Stimulated activated naive B cell treated with anti-CD40 and anti-IgM and Interleukin-4, amounts not matched to agents 10 μg/mL and 1 μg/mL and 100 μg/mL, for 72 hours (primary cell): ENCODE measurements around the gene AGAP1.

ENCODE experiments used
- ATAC-seq, 2 donors: fragments of 150-1000 bp; cut with Tn5 transposase; replicated peaks; 2 replicates each; pipeline ENCODE4 v1.10.0; 2021; ENCODE audit warnings: moderate library complexity in 1 of 2
- DNase-seq: peaks from one replicate; pipeline ENCODE4 v3.0.0; 2021
- H3K27ac Mint-ChIP-seq: one replicate; pipeline ENCODE4 v1.8.0; 2022; ENCODE audit warnings: mild to moderate bottlenecking, mixed read lengths
- H3K27me3 Mint-ChIP-seq, 2 donors: one replicate each; pipeline ENCODE4 v1.8.0; 2022; ENCODE audit warnings: mixed read lengths in 2 of 2
- H3K36me3 Mint-ChIP-seq, 2 donors: one replicate each; pipeline ENCODE4 v1.8.0; 2022; ENCODE audit warnings: mixed read lengths in 2 of 2, mild to moderate bottlenecking in 1 of 2
- H3K4me1 Mint-ChIP-seq, 2 donors: one replicate each; pipeline ENCODE4 v1.8.0; 2022; ENCODE audit warnings: mixed read lengths in 2 of 2, mild to moderate bottlenecking in 1 of 2
- H3K4me3 Mint-ChIP-seq, 2 donors: one replicate each; pipeline ENCODE4 v1.8.0; 2022; ENCODE audit warnings: mild to moderate bottlenecking in 2 of 2, mixed read lengths in 2 of 2, moderate library complexity in 1 of 2
- H3K9me3 Mint-ChIP-seq, 2 donors: one replicate each; pipeline ENCODE4 v1.8.0; 2022; ENCODE audit warnings: mixed read lengths in 2 of 2, mild to moderate bottlenecking in 1 of 2

Gene AGAP1

DNA sequence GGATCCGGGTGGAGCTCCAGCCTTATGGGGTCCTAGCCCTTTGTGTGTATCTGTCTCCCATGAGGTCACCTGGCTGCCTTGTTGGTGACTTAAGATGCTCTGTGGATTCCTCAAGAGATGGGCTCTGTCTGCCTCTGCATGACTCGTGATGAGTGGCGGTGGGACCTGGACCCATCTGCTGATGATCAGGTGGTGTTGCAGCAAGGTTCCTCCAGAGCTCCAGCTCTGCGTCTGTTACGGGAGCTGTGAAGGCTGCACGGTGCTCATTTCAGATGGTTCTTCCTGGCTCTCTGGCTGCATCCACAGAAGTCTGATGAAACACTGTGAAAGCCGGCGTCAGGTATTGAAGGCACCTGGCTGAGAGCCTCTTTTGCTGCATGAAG, 2.4 kb downstream of the AGAP1 start:
- no peak overlapping the region for H3K27ac Mint-ChIP-seq
- H3K27me3 Mint-ChIP-seq = peaks cover 58 to 78% of the 10 kb centered on the region in 2 donors
- ATAC-seq (no peak), DNase-seq (no peak)
- H3K9me3 Mint-ChIP-seq = no peaks in the 10 kb centered on the region
- peaks cover 6 to 13% of the 10 kb centered on the region in 2 donors for H3K4me1 Mint-ChIP-seq
- H3K4me3 Mint-ChIP-seq = no peak overlapping the region
- H3K36me3 Mint-ChIP-seq = peaks cover 2 to 3% of the 10 kb centered on the region in 2 donors

DNA sequence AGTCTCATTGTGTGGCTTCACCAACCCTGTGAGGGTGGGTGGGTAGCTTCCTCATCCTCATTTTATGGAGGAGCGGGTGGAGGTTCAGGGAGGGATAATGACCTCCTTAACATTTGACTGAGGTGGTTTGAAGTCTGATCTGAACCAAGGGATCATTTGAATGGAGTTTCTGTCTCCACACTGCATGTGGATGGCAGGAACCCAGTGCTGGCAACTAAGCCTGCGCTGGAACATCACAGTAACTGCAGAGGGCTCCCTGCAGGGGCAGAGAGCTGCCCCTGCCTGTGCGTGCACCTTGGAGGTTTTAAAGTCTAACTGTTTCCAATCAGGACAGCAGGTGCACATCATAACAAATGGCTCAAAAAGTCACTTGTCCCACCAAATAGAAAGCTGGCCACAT, 3.3 kb downstream of the AGAP1 start:
- H3K27me3 Mint-ChIP-seq = peaks cover 58 to 76% of the 10 kb centered on the region in 2 donors
- H3K36me3 Mint-ChIP-seq = peaks cover 2 to 3% of the 10 kb centered on the region in 2 donors

DNA sequence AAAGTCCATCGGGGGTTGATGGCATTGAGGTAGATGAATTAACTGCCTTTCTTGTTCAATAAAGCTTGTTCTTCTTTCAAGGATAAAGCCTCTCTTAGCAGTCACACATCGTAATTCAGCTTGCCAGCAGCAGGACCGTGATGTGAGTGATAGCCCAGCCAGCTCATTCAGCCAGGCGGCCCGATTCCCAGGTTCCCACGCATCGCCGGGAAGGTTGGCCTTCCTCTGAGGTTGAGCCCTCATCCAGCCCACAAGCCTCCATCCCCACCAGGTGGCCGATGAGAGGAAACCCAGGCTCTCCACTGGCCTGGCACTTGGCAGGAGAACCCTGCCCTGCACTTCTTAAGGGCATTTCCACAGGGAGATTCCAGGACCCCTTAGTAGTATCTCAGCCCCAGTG, 4.7 kb downstream of the AGAP1 start:
- Mint-ChIP-seq H3K27ac (no peak overlapping the region), H3K4me1 (peaks cover 4 to 8% of the 10 kb centered on the region in 2 donors), H3K36me3 (no peaks in the 10 kb centered on the region), H3K4me3 (no peak overlapping the region), H3K27me3 (peaks cover 49 to 74% of the 10 kb centered on the region in 2 donors), H3K9me3 (no peaks in the 10 kb centered on the region)
- DNase-seq = no peak
- ATAC-seq = no peak

More for the DNA sequence above, 3.3 kb downstream of the AGAP1 start:
- H3K9me3 Mint-ChIP-seq = no peaks in the 10 kb centered on the region
- H3K4me1 Mint-ChIP-seq = peaks cover 8 to 13% of the 10 kb centered on the region in 2 donors
- no peak for DNase-seq
- no peak overlapping the region for H3K27ac Mint-ChIP-seq
- ATAC-seq = no peak
- H3K4me3 Mint-ChIP-seq = no peak overlapping the region

DNA sequence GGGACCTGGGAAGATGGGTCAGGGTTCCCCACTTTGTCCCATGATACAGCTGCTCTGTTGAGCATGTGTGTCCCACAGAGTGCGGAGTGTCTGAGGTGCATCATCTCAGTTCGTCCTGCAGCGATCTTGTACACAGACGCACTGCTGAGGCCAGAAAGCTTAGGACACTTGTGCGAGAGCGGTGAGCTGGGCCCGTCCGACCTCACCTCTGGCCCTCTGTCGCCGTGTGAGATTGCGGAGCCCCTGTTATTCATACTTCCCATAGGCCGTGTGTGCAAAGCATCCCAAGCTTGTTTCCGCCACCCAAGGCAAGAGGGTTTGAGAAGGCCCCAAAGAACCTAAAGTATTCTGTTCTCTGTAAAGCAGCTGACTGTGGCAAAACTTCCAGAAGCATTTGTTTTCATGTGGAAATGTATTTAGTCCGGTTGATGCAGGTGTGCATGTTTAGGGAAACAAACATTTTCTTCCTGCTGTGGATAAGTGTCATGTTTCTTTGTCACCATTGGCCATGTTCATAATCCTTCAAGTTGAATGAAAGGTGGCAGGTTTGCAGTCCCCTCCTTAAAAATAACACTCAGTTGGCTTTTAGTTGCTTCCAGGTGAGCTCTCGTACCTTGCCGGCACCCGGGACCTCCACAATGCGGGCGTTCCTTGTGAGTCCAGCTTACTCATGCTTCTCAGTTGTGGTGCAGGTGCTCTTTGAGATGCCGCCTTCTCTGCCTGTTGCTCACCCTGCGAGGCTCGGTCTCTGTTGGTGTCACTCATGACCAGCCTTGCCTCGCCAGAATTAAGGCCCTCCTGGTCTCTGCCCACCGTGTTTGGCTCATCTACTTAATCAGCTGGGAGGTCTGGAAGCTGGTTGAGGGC, 5.3 kb downstream of the AGAP1 start:
- DNase-seq (no peak), ATAC-seq (no peak)
- H3K9me3 Mint-ChIP-seq = no peaks in the 10 kb centered on the region
- peaks cover 4 to 8% of the 10 kb centered on the region in 2 donors for H3K4me1 Mint-ChIP-seq
- peaks cover 49 to 79% of the 10 kb centered on the region in 2 donors for H3K27me3 Mint-ChIP-seq
- no peak overlapping the region for H3K27ac Mint-ChIP-seq
- H3K4me3 Mint-ChIP-seq = no peak overlapping the region
- no peaks in the 10 kb centered on the region for H3K36me3 Mint-ChIP-seq

GRCh38 chr2:235500110-235500760, 6.4 kb downstream of the AGAP1 start:
- DNase-seq (no peak), ATAC-seq (no peak)
- peaks cover 50 to 80% of the 10 kb centered on the region in 2 donors for H3K27me3 Mint-ChIP-seq
- H3K4me3 Mint-ChIP-seq = no peak overlapping the region
- no peaks in the 10 kb centered on the region for H3K36me3 Mint-ChIP-seq
- peaks cover under 1 to 4% of the 10 kb centered on the region in 2 donors for H3K4me1 Mint-ChIP-seq
- H3K27ac Mint-ChIP-seq = no peak overlapping the region
- H3K9me3 Mint-ChIP-seq = no peaks in the 10 kb centered on the region

- Mint-ChIP-seq H3K9me3 (no peaks in the 10 kb centered on the region), H3K4me1 (peaks cover 0 to 2% of the 10 kb centered on the region in 2 donors), H3K36me3 (no peaks in the 10 kb centered on the region), H3K27me3 (peaks cover 47 to 78% of the 10 kb centered on the region in 2 donors), H3K4me3 (no peak overlapping the region), H3K27ac (no peak overlapping the region)
- DNase-seq (no peak), ATAC-seq (peak in 1 of 2 donors; percentile 48)
These were observed 7.2 kb downstream of the AGAP1 start for GRCh38 chr2:235500761-235501672.

DNA sequence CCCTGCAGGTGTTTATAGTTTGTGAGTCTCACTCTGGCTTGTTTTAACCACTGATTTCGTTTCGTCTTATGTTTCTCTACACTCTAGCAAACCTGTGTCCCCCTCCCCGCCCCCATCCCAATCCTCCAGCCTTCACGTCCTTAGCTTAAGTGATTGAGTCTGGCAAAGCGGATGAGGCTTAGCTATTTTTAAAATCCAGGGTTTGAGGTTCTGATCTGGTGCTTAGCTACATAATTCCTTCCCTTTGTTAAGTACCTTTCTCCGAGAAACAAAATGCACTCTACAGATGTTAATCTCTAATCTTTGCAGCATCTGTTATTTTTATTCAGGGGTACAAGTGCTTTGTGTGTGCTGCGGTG, 7.8 kb downstream of the AGAP1 start:
- Mint-ChIP-seq H3K4me3 (no peak overlapping the region), H3K27me3 (peaks cover 40 to 76% of the 10 kb centered on the region in 2 donors), H3K27ac (no peak overlapping the region), H3K4me1 (peaks cover 0 to 2% of the 10 kb centered on the region in 2 donors), H3K9me3 (no peaks in the 10 kb centered on the region), H3K36me3 (no peaks in the 10 kb centered on the region)
- no peak for DNase-seq
- no peak for ATAC-seq

- Mint-ChIP-seq H3K4me3 (no peak overlapping the region), H3K27me3 (peaks cover 36 to 77% of the 10 kb centered on the region in 2 donors)
These were observed 8.5 kb downstream of the AGAP1 start for GRCh38 chr2:235502336-235502735.

DNA sequence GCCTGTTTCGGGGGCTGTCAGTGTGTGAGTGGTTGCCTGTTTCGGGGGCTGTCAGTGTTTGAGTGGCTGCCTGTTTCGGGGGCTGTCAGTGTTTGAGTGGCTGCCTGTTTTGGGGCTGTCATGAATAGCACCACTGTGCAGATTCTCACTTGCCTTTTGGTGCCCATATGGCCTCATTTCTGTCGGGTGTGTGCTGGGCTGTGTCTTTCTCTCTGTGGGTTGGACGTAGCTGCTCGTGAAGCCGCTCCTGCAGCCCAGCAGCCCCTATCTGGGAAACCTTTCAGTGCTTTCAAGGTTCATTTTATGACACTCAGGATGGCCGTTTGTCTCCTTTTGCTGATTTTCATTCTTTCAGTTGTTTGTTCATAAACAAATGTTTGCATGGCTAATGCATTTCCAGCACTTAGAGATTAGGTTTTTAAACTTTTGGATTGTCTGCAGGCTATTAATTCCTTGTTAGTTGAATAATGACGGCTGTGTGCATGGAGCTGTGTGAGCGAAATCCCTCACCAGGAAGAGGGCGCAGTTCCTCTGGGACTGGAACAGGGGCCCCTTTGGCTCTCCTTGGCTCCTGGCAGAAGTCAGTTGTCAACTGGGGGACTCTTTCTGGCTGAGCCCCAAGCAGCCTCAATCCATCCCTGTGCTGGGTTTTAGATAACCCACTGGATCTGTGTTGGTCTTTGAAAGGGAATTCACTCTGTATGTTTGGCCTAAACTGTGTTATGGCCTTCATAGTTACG, 10.8 kb downstream of the AGAP1 start:
- Mint-ChIP-seq H3K36me3 (no peaks in the 10 kb centered on the region), H3K4me3 (no peak overlapping the region), H3K27ac (no peak overlapping the region), H3K4me1 (peaks cover 0 to 2% of the 10 kb centered on the region in 2 donors), H3K9me3 (peaks cover 0 to 5% of the 10 kb centered on the region in 2 donors), H3K27me3 (peaks cover 29 to 64% of the 10 kb centered on the region in 2 donors)
- DNase-seq (no peak), ATAC-seq (no peak)

More at GRCh38 chr2:235502336-235502735, 8.5 kb downstream of the AGAP1 start:
- H3K36me3 Mint-ChIP-seq = no peaks in the 10 kb centered on the region
- H3K27ac Mint-ChIP-seq = no peak overlapping the region
- peaks cover 0 to 2% of the 10 kb centered on the region in 2 donors for H3K4me1 Mint-ChIP-seq
- DNase-seq (no peak), ATAC-seq (no peak)
- peaks cover 0 to 2% of the 10 kb centered on the region in 2 donors for H3K9me3 Mint-ChIP-seq

DNA sequence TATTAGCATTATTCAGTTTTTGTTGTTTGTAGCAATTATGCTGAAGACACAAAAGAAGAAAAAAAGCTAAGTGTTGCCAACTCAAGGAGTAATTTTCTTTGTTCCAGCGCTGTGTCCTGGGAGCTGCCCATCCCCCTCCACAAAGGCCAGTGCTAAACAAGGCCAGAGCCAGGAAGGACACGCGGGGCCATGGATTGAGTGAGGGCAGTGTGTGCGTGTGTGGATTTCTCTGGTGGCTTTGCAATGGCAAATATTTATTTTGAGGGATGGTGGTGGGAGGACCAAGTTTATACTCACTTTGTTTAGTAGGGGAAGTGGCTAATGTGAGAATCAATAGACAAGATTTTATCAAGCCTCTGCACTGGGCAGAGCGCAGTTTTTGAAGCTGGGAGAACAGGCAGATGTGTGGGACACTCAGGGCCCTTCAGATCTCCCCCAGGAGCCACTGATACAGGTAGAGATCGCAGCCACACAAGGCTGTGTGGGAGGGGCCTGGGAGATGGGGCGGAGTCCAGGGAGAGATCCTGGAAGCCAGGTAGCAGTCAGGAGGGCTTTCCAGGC, 11.4 kb downstream of the AGAP1 start:
- no peak for DNase-seq
- no peak for ATAC-seq
- Mint-ChIP-seq H3K9me3 (peaks cover 1 to 5% of the 10 kb centered on the region in 2 donors), H3K36me3 (no peaks in the 10 kb centered on the region), H3K27ac (no peak overlapping the region), H3K27me3 (peaks cover 26 to 62% of the 10 kb centered on the region in 2 donors), H3K4me3 (no peak overlapping the region), H3K4me1 (peaks cover 0 to 2% of the 10 kb centered on the region in 2 donors)

- no peak for ATAC-seq
- no peak overlapping the region for H3K27ac Mint-ChIP-seq
- H3K4me1 Mint-ChIP-seq = peaks cover 0 to 2% of the 10 kb centered on the region in 2 donors
- no peak overlapping the region for H3K4me3 Mint-ChIP-seq
- no peak for DNase-seq
- H3K9me3 Mint-ChIP-seq = peaks cover 5% of the 10 kb centered on the region in 2 donors
- H3K27me3 Mint-ChIP-seq = peaks cover 25 to 57% of the 10 kb centered on the region in 2 donors
- H3K36me3 Mint-ChIP-seq = no peaks in the 10 kb centered on the region
These were observed 12.6 kb downstream of the AGAP1 start for GRCh38 chr2:235506291-235506996.

DNA sequence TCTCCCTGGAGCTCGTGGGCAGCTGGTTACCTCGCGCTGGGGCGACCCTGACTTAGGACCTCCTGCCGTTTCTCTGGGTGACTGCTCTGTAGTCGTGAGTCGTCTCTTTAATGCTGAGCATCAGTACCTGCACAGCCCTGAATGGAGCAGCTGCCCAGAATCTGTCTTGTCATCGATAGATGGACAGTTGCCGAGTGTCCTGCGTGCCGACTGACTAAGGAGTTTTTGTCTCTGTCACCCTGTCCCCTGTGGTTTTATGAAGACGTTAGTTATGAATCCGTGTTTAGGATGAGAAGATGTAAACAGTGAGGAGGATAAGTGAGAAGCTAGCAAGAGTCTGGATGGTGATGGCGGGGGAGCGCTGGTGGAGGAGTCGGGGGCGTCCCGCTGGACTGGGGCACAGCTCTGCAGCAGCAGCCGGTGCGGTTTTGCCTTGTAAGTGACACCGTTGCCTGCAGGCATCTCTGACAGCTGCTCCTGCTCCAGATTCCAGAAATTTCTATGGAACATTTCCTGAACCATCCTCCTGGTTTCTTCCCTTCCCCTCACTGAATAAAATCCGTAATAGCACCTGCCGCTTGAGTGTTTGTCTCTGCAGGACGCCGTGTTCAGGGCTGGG, 13.3 kb downstream of the AGAP1 start:
- ATAC-seq (no peak), DNase-seq (no peak)
- Mint-ChIP-seq H3K4me1 (no peaks in the 10 kb centered on the region), H3K27me3 (peaks cover 18 to 50% of the 10 kb centered on the region in 2 donors), H3K27ac (no peak overlapping the region), H3K36me3 (no peaks in the 10 kb centered on the region), H3K4me3 (no peak overlapping the region), H3K9me3 (peaks cover 5% of the 10 kb centered on the region in 2 donors)
